RKO (cell line): ENCODE measurements around the gene XRCC5.
"Not testable (repeated sequence)": the region's sequence is repeated elsewhere in the genome, so short reads cannot be mapped to it uniquely, and the experiment has no call there.

Experiments used
- DNase-seq: peaks from one replicate; pipeline ENCODE4 v3.0.0-alpha.2; 2016; ENCODE audit warnings: low spot score

The XRCC5 gene

GRCh38 chr2:216201692-216202306, 92.7 kb downstream of the XRCC5 start:
- DNase-seq = no peak

GRCh38 chr2:216202626-216203250, 93.6 kb downstream of the XRCC5 start:
- no peak for DNase-seq

- no peak for DNase-seq
Observed at GRCh38 chr2:216205486-216205885, 96.3 kb downstream of the XRCC5 start.

GRCh38 chr2:216206041-216206703, 97.0 kb downstream of the XRCC5 start:
- no peak for DNase-seq

GRCh38 chr2:216206821-216207220, 97.7 kb downstream of the XRCC5 start:
- no peak for DNase-seq

- not testable (repeated sequence) for DNase-seq
Observed at GRCh38 chr2:216208661-216209060, 99.5 kb downstream of the XRCC5 start.

GRCh38 chr2:216210701-216211540, 101.8 kb downstream of the XRCC5 start:
- DNase-seq = peak; percentile 68

GRCh38 chr2:216211614-216212145, 102.5 kb downstream of the XRCC5 start:
- DNase-seq = peak; percentile 54

GRCh38 chr2:216214768-216215167, 105.6 kb downstream of the XRCC5 start:
- DNase-seq = peak; percentile 72

- DNase-seq = peak; percentile 93
Observed at GRCh38 chr2:216215658-216216390, 106.7 kb downstream of the XRCC5 start.

GRCh38 chr2:216216951-216217903, 108.1 kb downstream of the XRCC5 start:
- peak; percentile 98 for DNase-seq

- DNase-seq = no peak
Observed at GRCh38 chr2:216217904-216218260, 108.7 kb downstream of the XRCC5 start.

GRCh38 chr2:216219861-216220260, 110.7 kb downstream of the XRCC5 start:
- DNase-seq = no peak

- DNase-seq = no peak
Observed at GRCh38 chr2:216220976-216221375, 111.8 kb downstream of the XRCC5 start.

GRCh38 chr2:216221811-216222210, 112.7 kb downstream of the XRCC5 start:
- peak; percentile 88 for DNase-seq

GRCh38 chr2:216222650-216223352, 113.7 kb downstream of the XRCC5 start:
- DNase-seq = peak; percentile 95

GRCh38 chr2:216224388-216224787, 115.2 kb downstream of the XRCC5 start:
- DNase-seq = no peak

- no peak for DNase-seq
Observed at GRCh38 chr2:216229277-216229914, 120.2 kb downstream of the XRCC5 start.

- DNase-seq = no peak
Observed at GRCh38 chr2:216231867-216232266, 122.7 kb downstream of the XRCC5 start.
